NCI-H226 (cell line): ENCODE measurements around the gene ATP6V1A.
"Not testable (repeated sequence)": the region's sequence is repeated elsewhere in the genome, so short reads cannot be mapped to it uniquely, and the experiment has no call there.

ENCODE experiments used
- DNase-seq: peaks from one replicate; pipeline ENCODE4 v3.0.0-alpha.2; 2015

The ATP6V1A gene

DNA sequence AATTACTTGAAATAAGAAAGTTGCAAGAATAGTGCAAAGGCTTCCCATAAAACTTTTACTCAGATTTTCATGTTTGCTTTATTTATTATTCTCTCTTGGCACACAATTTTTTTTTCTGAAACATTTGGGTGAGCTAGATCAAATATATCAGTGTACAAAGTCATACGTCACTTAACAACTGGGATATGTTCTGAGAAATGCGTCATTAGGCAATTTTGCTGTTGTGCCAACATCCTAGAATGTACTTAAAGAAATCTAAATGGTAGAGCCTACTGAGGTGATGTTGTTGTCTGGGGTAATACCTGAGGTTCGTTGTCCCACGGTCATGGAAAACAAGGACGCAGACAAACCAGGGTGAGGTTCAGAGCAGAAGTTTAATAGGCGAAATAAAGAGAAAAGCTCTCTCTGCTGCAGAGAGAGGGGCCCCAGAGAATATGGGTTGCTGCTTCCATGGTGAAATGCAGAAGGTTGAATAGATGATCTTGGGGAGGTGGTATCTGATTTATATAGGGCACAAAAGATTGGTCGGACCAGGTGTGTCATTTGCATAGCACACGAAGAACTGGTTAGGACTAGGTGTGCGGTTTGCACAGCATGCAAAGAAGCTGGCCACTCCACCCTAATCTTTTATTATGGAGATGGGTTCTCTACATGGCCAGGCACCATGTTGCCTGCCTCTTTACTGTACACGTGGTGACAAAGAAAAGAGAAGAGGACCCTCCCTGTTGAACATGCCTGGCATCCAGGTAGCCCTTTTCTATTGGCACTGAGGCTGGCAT is 82.9 kb downstream of the ATP6V1A start:
- no peak for DNase-seq

DNA sequence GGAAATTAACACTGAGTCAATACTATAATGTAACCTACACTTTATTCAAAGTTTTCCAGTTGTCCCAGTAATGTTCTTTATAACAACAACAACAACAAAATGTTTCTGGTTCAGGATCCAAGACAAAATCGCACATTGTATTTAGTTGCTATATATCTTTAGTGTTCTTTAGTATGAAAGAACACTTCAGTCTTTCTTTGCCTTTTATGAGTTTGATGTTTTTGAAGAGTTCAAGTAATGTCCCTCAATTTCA is 84.2 kb downstream of the ATP6V1A start:
- DNase-seq, result no peak

DNA sequence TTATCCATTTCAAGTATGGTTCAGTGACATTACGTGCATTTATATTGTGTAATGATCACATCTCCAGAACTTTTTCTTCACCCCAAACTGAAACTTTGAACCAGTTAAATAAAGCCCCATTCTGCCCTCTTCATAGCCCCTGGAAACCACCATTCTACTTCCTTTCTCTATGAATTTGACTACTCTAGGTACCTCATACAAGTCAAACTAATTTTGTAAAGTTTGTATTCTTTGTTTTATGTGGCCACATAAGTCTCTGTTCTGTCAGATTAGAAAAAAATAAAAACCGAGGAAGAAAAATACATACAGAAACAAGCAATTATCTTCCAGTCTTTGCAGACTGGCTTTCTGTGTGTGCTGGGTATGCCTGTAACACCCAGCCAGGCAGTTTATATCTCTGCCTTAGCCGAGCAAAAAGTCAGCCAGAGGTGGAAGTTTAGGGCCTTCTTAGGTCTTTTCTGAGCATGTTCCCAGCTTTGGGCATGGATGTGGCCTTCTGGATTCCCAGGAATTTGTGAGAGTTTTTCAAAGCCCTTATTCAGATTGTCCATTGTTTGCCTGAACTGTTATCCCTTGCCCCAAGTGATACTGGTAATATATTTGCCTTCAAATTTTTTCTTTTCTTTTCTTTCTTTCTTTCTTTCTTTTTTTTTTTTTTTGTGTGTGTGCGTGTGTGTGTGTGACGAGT is 85.8 kb downstream of the ATP6V1A start:
- no peak for DNase-seq

DNA sequence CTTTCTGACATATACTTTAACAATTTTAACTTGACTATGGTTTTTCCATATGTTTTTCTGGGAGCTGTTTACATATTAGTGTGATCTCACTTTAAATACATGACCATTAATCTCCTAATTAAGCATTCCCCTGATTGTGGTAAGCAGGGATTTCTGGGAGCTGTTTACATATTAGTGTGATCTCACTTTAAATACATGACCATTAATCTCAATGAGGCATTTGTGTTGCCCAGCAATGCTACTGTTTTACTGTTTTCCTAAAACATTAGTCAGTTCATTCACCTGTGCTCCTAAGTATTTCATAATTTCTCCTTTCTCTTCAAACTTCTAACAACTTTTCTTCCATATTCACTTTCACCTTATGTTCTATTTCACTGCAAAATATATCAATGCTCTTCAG is 88.1 kb downstream of the ATP6V1A start:
- DNase-seq, result peak; percentile 15

DNA sequence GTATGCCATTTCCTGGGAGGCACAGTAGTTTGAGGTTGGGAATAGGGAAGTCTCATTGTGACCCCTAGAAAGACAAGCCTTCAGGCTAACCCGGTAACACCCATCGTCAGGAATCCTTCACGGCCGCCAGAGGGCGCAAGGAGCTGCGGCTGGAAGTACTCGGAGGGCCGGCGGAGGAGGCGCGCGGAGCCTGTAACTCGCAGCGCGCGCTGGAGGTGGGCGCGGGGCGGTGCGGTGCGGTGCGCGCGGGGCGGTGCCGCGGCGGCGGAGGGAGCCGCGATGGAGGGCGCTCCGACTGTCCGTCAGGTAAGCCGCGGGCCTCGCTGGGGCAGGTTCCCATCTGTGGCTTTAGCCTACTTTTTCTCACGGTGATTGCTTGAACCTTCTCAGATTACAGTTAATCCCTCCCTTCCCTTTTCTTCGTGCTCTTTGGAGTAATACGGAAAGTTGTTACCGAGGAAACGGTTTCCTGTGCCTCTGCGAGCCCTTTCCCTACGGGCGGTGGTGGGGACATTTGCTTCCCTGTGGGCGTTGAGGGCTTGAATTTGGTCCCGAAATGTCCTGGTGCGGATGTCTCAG is 91.9 kb downstream of the ATP6V1A start, which contains the start of gene GRAMD1C:
GRAMD1C (plus strand) TSS at position 158 of the 579 bp plus-strand sequence; CDS start at position 280, 122 bp downstream.
- DNase-seq, result peak; percentile 80

DNA sequence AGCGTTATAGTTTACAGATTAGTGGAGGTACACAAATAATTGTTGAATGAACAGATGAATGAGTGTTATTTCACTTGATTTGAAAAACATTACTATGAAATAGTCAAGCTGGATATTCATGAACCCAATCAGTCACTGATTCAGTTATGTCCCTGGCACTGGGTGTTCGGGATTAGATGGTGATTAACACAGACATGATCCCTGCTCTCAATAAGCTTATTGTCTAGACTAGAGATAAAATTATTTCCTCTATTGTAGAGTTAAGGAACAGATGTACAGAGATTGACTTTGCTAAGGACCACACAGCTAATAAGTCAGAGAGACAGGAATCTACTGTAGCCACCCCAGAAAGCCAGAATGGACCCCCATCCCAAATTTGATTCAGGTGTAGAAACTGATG is 92.7 kb downstream of the ATP6V1A start:
- DNase-seq, result no peak

DNA sequence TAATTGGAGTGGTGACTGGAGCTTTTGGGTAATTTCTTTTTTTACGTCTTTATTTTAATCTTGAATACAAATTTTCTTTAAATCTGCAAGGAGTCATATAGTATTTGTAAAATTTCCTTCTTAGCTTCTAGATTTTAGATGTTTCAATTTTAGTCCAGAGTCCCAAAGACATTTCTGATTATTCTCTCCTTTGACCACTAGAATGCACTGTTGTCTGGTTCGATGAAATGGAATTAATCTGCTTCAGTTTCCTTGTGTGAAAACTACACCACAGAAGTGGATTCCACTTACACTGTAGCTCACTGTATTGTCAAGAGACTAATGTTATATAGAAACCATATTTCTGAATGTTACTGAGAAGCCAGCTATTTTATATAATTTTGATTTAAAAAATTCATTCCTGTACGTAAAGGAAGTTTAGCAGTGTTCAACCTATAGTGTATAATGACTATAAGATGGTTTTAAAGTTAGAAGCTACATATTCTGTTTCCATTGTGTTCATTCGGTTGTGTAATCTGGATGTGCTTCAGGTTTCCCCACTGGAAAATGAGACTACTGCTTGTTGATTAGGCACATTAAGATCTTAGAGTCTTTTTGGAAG is 97.9 kb downstream of the ATP6V1A start:
- DNase-seq, result no peak

DNA sequence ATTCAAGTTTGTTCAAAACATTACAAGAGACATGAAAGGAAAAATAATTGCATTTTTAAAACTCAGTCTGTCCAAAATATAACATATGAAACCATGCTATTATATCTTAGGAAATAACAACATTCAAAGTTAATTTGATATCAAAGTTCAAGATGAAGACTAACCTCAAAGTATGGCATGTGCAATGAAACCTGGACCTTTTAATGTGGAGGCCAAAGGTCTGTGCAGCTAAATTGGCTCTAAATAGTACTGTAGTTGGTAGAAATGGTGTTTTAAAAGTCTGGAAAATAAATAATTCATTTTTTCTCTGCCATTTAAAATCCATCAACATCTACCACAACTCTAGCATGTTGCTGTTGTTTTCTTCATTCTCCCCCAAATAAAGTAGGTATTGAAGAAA is 100.4 kb downstream of the ATP6V1A start:
- DNase-seq, result no peak

DNA sequence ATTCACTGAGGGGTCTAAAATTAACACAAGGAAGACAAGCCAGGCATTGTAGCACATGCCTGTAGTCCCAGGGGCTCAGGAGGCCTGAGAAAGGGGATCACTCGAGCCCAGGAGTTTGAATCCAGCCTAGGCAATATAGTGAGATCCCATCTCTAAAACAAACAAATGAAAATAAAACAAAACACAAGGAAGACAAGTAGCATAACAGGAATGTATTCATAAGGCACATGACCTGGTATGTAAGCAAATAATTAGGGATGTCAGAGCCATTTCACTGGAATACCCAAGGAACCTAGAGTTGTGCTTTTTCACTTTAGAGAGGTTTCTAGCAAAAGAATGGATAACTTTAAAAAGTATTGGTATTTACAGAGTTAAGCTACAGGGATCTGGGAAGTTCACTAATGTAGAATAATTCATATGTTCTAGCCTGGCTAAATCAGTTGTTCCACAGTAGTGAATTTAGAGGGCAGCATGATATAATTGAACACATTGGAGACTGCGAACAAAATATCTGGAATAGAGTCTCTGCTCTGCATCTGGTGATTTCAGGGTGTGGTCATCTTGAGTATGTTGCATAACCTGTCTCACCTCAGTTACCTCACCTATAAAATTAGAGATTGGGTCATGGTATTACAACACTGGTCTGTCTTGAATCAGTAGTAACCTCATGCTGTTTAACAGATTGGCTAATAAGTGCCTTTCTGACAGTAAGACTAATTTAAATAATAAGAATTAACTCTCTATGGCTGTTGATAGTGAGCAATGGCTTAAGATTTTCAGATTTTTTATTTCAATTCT is 101.0 kb downstream of the ATP6V1A start:
- no peak for DNase-seq

DNA sequence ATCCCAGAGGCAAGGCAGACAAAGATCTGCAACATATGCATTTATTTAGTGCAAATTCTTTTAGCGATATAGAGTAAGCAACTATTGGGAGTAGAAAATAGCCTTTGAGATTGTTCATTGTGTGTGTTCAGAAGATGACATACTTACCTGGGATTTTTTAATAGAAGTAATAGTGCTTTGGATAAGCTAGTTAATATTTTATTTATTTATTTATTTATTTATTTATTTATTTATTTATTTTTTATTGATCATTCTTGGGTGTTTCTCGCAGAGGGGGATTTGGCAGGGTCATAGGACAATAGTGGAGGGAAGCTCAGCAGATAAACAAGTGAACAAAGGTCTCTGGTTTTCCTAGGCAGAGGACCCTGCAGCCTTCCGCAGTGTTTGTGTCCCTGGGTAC is 102.2 kb downstream of the ATP6V1A start:
- not testable (repeated sequence) for DNase-seq

DNA sequence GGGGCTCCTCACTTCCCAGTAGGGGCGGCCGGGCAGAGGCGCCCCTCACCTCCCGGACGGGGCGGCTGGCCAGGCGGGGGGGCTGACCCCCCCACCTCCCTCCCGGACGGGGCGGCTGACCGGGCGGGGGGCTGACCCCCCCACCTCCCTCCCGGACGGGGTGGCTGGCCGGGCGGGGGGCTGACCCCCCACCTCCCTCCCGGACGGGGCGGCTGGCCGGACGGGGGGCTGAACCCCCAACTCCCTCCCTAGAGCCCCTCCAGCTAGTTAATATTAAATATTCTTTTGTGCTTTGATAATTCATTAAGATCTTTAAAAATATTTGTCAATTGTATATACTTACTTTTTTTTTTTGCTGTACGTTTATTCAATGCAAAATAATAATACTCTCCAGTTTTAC is 103.0 kb downstream of the ATP6V1A start:
- not testable (repeated sequence) for DNase-seq

DNA sequence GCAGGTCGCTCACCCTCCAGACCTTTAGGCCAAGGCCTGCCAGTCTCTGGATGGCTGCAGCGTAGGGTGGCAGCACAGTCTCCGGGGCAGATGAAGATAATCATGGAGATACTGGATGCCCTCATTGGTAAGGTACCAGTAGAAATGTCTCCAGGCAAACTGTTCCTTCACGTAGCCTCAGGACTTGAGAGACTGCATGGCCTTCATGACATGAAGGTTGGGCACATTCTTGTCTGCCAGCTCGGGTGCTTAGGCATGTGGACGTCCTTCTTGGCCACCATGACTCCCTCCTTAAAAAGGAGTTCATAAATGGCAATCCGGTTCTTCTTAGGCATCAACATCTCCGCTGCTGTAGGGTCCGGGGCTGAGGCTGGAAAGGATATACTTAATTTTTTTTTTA is 103.6 kb downstream of the ATP6V1A start:
- DNase-seq, result not testable (repeated sequence)

DNA sequence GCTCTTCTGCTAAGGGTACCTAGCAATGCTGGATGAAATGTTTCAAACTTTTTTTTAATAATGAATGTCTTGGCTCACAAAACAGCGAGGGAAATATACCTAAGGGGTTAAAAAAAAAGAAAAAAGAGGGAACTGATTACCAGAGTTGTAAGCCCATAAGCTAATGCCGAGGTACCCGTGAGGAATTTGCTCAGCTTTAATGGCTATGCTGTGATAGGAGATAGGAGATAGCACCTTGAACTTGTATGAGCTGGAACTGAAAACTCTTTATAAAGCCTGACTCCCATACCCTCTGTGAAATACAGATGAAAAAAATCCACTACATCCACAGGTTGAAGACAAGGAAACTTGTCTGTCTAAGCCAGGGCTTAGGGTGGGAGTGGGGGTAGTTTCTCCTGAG is 105.7 kb downstream of the ATP6V1A start:
- no peak for DNase-seq
